GM12872 (cell line): ENCODE data around the gene CDH10.

Source experiments
- TF ChIP-seq, protein P1 (sequence below): IDR thresholded peaks from 3 replicates; pipeline ENCODE4 v1.5.1; 2011; ENCODE audit warnings: low read depth, mild to moderate bottlenecking, low read length, moderate library complexity; ENCODE audit not compliant: insufficient read depth

The CDH10 gene

DNA sequence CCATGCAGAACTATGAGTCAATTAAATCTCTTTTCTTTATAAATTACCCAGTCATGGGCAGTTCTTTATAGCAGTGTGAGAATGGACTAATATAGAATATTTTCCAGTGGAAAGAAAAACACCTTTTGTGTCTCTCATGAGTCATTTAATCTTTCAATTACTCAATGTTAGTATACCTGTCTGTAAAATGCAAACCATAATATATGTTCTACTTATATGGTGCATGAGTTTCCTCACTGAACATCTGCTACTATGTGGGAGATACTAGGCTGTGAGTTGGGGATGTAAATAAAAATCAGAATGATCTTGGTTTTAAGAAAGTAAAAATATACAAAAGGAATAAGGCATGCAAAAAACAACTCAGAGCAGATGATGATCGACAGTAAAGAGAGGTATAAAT lies 15.0 kb downstream of the CDH10 start:
- TF ChIP-seq, protein P1, sequence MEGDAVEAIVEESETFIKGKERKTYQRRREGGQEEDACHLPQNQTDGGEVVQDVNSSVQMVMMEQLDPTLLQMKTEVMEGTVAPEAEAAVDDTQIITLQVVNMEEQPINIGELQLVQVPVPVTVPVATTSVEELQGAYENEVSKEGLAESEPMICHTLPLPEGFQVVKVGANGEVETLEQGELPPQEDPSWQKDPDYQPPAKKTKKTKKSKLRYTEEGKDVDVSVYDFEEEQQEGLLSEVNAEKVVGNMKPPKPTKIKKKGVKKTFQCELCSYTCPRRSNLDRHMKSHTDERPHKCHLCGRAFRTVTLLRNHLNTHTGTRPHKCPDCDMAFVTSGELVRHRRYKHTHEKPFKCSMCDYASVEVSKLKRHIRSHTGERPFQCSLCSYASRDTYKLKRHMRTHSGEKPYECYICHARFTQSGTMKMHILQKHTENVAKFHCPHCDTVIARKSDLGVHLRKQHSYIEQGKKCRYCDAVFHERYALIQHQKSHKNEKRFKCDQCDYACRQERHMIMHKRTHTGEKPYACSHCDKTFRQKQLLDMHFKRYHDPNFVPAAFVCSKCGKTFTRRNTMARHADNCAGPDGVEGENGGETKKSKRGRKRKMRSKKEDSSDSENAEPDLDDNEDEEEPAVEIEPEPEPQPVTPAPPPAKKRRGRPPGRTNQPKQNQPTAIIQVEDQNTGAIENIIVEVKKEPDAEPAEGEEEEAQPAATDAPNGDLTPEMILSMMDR: no peak

DNA sequence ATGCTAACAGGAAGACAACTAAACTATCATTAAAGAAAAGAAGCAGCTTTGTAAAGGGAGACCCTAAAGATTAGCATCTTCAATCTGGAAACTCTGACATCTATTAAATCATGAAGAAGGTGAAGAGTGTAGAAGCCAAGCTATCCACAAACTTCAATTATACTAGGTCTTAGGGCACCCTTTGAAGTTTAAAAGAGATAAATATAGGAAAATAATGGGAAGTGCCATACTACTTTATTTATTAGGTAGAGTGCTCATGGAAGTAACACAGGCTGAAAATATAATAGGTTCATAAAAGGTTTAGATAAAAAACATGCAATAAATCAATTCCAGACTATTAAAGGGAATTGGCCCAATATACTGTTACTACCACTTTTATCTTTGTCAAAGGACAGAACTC lies 19.9 kb downstream of the CDH10 start:
- TF ChIP-seq, protein P1: no peak

DNA sequence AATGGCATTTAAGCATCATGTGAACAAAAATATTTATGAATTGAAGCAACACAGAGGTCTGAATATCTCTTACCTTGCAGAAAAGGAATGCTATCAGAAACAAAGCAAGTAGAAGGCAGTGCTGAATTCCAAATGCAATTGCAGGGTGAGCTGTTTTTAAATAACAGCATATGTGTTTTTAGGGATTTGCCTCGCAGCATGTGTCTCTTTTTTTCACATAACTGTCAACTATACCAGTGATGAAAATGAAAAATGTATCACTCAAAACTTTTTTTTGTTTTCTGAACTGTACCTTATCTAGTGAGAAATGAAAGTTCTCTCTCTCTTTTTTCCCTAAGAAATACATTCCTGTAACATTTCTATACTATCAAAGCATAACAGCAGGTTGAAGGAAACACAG lies 21.2 kb downstream of the CDH10 start:
- TF ChIP-seq, protein P1: no peak

DNA sequence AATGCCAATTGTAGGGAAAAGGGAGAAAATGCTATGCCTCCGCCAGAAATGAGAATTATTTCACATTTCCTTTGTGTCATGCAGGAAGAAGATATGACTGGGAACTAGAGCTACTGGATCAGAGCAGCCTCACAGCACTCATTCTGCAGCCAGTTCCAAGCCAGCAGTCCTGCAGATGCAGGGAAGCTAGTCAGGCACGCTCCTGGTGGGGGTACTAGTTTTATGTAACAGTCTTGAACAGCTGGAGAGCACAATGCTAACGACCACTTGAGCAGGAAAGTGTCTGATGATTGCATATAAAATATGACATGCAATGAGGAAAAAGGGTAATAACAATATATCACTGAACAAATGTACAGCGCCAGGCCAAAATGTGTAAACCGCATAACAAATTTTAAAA lies 21.7 kb downstream of the CDH10 start:
- TF ChIP-seq, protein P1: no peak

DNA sequence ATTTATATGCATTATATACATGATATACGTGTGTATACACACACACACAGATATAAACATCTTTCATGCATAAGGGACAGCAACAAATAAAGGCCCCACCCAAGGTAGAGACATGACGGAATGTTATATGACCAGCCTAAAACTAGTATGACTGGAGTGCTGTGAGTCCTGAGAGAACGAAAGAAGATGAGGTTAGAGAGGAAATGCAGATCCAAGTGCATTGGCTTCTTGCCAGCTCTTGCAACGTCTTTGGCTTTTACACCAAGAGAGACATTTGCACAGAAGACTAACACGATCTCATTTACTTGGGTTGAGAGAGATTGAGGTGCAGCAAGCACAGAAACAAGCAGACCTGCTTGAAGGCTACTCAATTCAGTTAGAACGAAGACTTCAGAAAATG lies 23.0 kb downstream of the CDH10 start:
- TF ChIP-seq, protein P1: no peak

DNA sequence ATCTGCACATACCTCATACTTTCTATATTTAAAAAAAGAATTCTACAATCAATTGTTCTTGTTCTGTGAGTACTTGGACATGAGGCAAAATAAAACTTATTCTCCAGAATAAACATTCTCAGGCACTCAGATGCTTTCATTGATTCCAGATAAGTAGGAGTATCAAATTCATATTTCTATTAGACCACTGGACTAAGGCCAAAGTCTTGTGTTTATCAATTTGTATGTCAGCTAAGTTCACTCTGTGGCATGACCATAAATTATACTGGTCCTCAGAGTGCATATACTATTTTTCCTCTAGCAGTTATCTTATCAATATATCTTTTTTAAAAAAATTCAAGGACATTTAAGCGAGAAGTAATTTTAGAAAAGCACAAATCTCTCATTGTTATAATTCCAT lies 28.2 kb downstream of the CDH10 start:
- TF ChIP-seq, protein P1: no peak

DNA sequence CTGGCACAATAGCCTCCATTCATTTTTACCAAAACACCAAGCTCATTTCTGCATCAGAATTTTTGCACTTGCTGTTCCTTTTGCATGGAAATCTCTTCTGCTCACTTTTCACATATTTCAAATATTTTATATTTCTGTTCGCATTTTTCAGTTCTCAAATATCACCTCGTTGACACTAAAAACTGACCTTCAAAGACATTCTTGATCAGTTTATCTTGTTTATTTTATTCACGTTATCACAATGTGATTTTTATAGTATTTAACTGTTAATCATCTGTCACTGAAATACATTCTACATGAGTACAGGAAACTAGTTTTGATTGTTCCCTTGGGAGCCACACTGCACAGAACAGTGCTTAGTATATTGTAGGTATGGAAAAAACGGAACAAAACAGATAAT lies 29.6 kb downstream of the CDH10 start:
- TF ChIP-seq, protein P1: no peak

DNA sequence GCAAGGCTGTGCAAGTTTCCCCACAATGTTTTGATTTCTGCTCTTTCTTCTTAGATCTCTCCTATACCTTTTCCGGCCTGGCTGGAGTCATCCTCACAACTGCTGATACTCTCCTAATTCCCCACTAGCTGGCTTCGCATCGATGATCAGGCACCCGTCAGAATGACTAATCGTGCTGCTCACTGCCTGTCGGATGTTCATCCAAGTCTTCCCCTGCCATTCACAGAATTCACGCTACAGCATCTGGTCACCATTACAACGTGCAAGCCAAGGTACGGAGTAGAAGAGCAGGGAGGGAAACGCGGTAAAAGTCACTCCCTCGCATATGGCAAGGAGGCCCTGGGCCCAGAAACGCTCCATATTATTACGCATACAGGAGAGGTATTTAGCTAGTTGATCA lies 35.1 kb downstream of the CDH10 start:
- TF ChIP-seq, protein P1: no peak
